ENCODE measurements around the gene STAB2. TPM values are rescaled to one million over a fixed set of nuclear protein-coding genes. Genes with fewer than 3 reads are reported as not detected.

STAB2 gene
- total RNA-seq, 4 donors from 2014 or later = 0.27 to 0.81 TPM; not detected in 2

- H3K27ac ChIP-seq = peak overlapping the region; percentile 11 to 75 (median 58)
- H3K4me3 ChIP-seq = no peak overlapping the region
Observed at GRCh38 chr12:103680591-103681141, 93.6 kb downstream of the STAB2 start.

DNA sequence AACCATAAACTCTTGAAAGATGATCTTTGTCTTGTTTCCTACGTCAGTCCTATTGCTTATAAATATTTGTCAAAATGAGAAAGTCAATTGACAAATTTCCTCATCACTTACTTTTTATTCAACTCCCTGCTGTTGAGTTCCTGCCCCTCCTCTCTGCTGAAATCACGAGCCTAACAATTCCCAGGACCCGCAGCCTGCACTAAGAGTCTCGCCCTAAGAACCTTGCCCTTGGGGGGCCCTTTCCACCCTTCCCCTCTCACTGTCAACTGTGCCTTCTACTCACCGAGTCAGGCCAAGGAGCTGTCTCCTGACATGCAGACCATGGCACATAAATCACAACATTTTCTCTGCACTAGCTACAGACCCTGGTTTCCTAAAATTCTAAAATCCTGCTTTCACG, 99.0 kb downstream of the STAB2 start:
- H3K36me3 ChIP-seq = no peaks in the 10 kb centered on the region
- H3K9me3 ChIP-seq = no peaks in the 10 kb centered on the region
- no peak for TF ChIP-seq POLR2A (IDR thresholded peaks at IDR 0.05)
- TF ChIP-seq EP300 (IDR thresholded peaks at IDR 0.05) = no peak
- TF ChIP-seq POLR2AphosphoS5 (IDR thresholded peaks at IDR 0.05) = no peak
- no peak for TF ChIP-seq CTCF (IDR thresholded peaks at IDR 0.05)
- H3K4me3 ChIP-seq = no peak overlapping the region
- no peaks in the 10 kb centered on the region for H3K27me3 ChIP-seq
- 74 to 84% methylated on average over 4 to 6 of the region's 6 CpGs for WGBS, 2 donors (ENCODE audit: low coverage in 1 of 2)
- H3K27ac ChIP-seq = no peak overlapping the region
- no peak for ATAC-seq
- H3K4me1 ChIP-seq = peaks cover 0 to 4% (median 2%) of the 10 kb centered on the region in 3 donors

More at GRCh38 chr12:103680591-103681141, 93.6 kb downstream of the STAB2 start:
- ATAC-seq = peak; percentile 74
- Histone ChIP-seq H3K36me3 (no peaks in the 10 kb centered on the region), H3K9me3 (no peaks in the 10 kb centered on the region), H3K27me3 (no peaks in the 10 kb centered on the region), H3K4me1 (peaks cover 5 to 23% (median 7%) of the 10 kb centered on the region in 3 donors)
- 25 to 37% methylated on average over 7 of the region's 7 CpGs for WGBS, 2 donors (ENCODE audit: low coverage in 1 of 2)
- TF ChIP-seq CTCF (IDR thresholded peaks at IDR 0.05) (no peak), POLR2A (IDR thresholded peaks at IDR 0.05) (no peak), POLR2AphosphoS5 (IDR thresholded peaks at IDR 0.05) (no peak), EP300 (IDR thresholded peaks at IDR 0.05) (no peak)

GRCh38 chr12:103687253-103687652, 100.2 kb downstream of the STAB2 start:
- no peak overlapping the region for H3K27ac ChIP-seq
- no peaks in the 10 kb centered on the region for H3K36me3 ChIP-seq
- TF ChIP-seq POLR2A (IDR thresholded peaks at IDR 0.05) (no peak), POLR2AphosphoS5 (IDR thresholded peaks at IDR 0.05) (no peak), EP300 (IDR thresholded peaks at IDR 0.05) (no peak), CTCF (IDR thresholded peaks at IDR 0.05) (no peak)
- H3K4me3 ChIP-seq = no peak overlapping the region
- no peaks in the 10 kb centered on the region for H3K9me3 ChIP-seq
- WGBS, 2 donors (ENCODE audit: low coverage in 1 of 2) = 92 to 96% methylated on average over 2 of the region's 2 CpGs
- no peaks in the 10 kb centered on the region for H3K4me1 ChIP-seq
- H3K27me3 ChIP-seq = no peaks in the 10 kb centered on the region
- no peak for ATAC-seq

- no peaks in the 10 kb centered on the region for H3K36me3 ChIP-seq
- no peaks in the 10 kb centered on the region for H3K27me3 ChIP-seq
- TF ChIP-seq CTCF (IDR thresholded peaks at IDR 0.05) (no peak), EP300 (IDR thresholded peaks at IDR 0.05) (no peak), POLR2A (IDR thresholded peaks at IDR 0.05) (no peak), POLR2AphosphoS5 (IDR thresholded peaks at IDR 0.05) (no peak)
- H3K4me1 ChIP-seq = no peaks in the 10 kb centered on the region
- ATAC-seq = no peak
- H3K27ac ChIP-seq = no peak overlapping the region
- no peaks in the 10 kb centered on the region for H3K9me3 ChIP-seq
- 62 to 91% methylated on average over 4 to 6 of the region's 6 CpGs for WGBS, 2 donors (ENCODE audit: low coverage in 1 of 2)
- H3K4me3 ChIP-seq = no peak overlapping the region
Observed at GRCh38 chr12:103688376-103689063, 101.4 kb downstream of the STAB2 start.

GRCh38 chr12:103690426-103690825, 103.4 kb downstream of the STAB2 start:
- no peak for TF ChIP-seq POLR2A (IDR thresholded peaks at IDR 0.05)
- no peak for TF ChIP-seq POLR2AphosphoS5 (IDR thresholded peaks at IDR 0.05)
- no peak for TF ChIP-seq EP300 (IDR thresholded peaks at IDR 0.05)
- TF ChIP-seq CTCF (IDR thresholded peaks at IDR 0.05) = no peak
- no peak overlapping the region for H3K27ac ChIP-seq
- H3K4me1 ChIP-seq = peaks cover 0 to 4% (median 0%) of the 10 kb centered on the region in 3 donors
- WGBS, 2 donors (ENCODE audit: low coverage in 1 of 2) = 75 to 89% methylated on average over 1 to 2 of the region's 2 CpGs
- no peaks in the 10 kb centered on the region for H3K9me3 ChIP-seq
- H3K4me3 ChIP-seq = no peak overlapping the region
- H3K27me3 ChIP-seq = no peaks in the 10 kb centered on the region
- H3K36me3 ChIP-seq = no peaks in the 10 kb centered on the region
- ATAC-seq = no peak

Measured in gastroesophageal sphincter (tissue), 4 donors.